GM13976 (cell line): Measurements from ENCODE around the gene CNTFR.

Experiments
- DNase-seq: peaks from one replicate; pipeline ENCODE4 v3.0.0; 2012; ENCODE audit warnings: low spot score
- in situ Hi-C: fragments of 300-500 bp; cut with MboI; formaldehyde crosslinking; loops from one replicate; pipeline ENCODE4 v1.12.0; 2022; ENCODE audit warnings: low sequenced_read_pairs, mixed read lengths, inconsistent platforms; ENCODE audit not compliant: unreplicated experiment
- TF ChIP-seq, protein P1 (sequence below): IDR thresholded peaks from 2 replicates; pipeline ENCODE4 v1.5.1; 2012; ENCODE audit warnings: borderline replicate concordance, mild to moderate bottlenecking; ENCODE audit not compliant: insufficient read depth; ENCODE audit errors: extremely low read depth, missing control alignments, control extremely low read depth

The CNTFR gene

DNA sequence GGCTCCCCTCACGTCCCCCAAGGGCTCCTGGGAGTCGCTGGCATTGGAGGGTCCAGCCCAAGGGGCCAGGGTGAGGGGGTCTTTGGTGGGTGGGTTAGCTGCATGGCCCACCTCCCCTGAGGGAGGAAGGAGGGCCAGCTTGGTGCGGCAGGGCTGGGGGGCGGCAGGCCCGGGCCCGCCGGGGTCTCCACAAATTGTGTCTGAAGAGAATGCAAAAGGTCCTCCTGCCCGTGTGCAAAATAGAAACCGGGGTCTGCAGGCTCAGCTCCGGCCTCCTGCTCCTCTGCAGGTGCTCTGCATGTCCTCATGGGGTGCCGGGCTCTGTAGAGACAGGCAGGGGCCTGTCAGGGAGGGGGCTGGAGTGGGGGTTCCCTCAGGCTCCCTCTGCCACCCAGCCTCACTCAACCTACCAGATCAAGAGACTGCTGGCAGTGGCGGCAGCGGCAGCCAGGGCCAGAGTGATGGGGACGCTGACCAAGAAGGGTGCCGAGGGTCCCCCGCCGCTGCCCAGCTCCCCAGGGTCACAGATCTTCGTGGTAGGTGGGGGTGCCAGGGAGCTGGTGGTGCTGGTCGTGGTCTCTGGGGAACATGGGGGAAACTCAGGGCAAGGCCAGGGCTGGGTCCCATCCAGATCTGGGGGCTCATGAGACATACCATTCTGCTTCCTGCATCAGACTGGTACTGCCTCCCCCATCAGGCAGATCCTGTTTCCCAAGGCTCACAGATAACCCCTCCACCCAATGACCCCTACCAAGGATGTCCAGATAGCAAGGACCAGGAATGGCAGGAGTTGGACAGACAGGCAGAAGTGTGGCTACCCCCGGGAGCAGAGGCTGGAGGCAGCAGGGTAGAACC lies 37.5 kb downstream of the CNTFR start:
- TF ChIP-seq, protein P1, sequence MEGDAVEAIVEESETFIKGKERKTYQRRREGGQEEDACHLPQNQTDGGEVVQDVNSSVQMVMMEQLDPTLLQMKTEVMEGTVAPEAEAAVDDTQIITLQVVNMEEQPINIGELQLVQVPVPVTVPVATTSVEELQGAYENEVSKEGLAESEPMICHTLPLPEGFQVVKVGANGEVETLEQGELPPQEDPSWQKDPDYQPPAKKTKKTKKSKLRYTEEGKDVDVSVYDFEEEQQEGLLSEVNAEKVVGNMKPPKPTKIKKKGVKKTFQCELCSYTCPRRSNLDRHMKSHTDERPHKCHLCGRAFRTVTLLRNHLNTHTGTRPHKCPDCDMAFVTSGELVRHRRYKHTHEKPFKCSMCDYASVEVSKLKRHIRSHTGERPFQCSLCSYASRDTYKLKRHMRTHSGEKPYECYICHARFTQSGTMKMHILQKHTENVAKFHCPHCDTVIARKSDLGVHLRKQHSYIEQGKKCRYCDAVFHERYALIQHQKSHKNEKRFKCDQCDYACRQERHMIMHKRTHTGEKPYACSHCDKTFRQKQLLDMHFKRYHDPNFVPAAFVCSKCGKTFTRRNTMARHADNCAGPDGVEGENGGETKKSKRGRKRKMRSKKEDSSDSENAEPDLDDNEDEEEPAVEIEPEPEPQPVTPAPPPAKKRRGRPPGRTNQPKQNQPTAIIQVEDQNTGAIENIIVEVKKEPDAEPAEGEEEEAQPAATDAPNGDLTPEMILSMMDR, result no peak
- no peak for DNase-seq
- in situ Hi-C loops, result no loop called here

DNA sequence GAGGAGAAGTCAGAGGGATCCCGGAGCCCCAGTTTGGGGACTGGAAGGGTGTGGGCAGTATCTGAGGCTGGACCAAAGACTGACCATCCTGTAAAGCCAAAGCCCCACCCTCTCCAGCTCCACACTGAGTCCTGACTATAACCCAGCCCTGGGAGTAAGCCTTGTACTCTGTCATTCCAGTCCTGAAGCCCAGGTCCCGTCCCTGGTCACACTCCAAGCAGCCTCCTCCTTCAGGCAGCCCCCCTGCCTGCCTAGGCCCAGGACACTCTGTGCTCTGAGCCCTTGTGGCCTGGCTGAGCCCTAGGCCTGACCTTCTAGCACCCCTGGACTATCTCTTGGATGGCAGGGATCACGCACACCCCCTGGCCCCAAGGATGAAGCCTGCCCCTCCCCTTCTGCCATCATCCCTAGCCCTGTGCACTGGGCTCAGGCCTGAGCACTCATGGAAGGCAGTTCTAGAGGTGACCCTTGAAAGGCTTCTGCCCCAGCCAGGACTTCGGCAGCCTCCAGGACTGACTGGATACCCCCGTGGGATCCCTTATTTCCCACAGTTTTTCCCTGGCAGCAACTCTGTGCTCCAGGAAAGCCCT lies 38.7 kb downstream of the CNTFR start:
- TF ChIP-seq, protein P1, result no peak
- DNase-seq, result no peak
- in situ Hi-C loops, result no loop called here

DNA sequence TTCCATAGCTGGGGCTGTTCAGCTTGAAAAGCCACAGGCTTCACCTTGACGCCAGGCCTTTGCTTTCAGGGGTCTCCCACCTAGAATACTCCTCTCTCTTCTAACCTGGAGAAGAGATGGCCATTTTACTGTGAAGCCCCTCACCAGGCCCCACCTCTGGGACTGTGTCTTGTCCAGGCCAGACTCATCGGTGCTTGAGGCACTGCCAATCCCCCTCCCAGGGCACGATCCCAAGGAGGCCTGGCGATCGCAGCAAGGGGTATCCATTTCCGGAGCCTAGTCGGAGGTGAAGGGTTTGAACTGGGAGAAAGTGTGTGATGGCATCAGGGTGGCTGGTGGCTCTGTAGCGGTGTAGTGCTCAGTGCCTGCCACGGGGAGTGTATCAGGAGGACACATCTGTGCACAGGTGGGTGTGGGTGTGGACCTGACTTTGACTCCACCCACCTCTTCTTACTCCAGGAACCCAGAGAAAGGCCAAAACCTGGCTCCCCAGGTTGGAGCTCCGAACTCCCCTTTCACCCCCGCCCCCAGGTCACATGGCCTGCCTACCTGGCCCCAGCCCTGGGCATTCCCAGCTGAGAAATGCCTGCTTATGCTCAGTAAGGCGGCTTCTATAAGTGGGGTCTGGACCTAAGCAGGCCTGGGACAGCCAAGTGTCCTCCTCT lies 39.4 kb downstream of the CNTFR start:
- in situ Hi-C loops, result no loop called here
- DNase-seq, result no peak
- TF ChIP-seq, protein P1, result no peak

DNA sequence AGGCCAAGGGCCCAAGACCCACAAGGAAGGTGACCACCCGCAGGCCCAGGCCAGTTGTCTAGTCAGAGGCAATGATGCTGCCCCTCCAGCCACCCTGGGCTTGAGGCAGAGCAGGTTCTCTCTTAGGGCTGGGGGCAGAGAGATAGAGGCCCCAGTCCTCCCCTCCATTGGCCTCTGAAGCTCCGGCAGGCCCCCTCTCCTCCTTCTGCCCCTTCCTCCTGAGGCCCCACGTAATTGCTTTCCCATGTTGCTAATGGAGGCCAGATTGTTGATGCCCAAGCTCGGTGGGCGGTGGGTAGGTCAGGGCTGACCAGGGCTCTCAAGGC lies 40.2 kb downstream of the CNTFR start:
- DNase-seq, result no peak
- TF ChIP-seq, protein P1, result no peak
- in situ Hi-C loops, result no loop called here

DNA sequence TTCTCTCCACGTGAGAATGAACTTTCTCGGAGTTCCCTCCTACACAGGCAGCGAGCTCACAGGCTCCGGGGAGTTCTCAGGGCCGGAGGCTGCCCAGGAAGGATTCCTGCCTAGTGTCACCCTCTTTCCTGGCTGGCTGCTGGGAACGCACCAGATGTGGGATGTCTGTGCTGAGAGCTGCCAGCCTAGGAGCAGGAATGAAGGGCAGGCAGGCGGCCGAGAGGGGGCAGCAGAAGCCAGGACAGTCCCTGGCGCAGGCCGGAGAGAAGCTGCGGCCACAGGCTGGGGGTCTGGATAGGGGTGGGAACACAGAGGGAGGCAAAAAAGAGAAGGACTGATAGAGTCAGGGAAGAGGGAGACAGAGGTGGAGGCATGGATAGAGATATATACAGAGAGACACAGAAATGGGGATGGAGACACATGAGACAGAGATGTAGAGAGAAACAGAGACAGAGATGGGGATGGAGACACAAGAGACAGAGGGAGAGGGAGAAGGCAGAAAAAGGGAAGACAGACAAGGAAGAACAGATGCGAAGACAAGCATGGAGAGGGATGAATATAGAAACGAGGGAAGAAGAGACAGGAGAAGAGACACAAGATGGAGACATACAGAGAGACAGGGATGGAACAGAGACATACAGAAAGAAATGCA lies 41.4 kb downstream of the CNTFR start:
- in situ Hi-C loops, result no loop called here
- TF ChIP-seq, protein P1, result peak; percentile 84
- DNase-seq, result peak; percentile 77
